GM21367 (cell line): Measurements from ENCODE around the gene LAMA2.
A peak's percentile ranks its signal among the peaks of the same experiment; 100 is the strongest.

Experiments
- ATAC-seq: cut with Tn5 transposase; IDR thresholded peaks from one replicate; pipeline ENCODE4 v1.9.1; 2021; ENCODE audit not compliant: unreplicated experiment

The LAMA2 gene

DNA sequence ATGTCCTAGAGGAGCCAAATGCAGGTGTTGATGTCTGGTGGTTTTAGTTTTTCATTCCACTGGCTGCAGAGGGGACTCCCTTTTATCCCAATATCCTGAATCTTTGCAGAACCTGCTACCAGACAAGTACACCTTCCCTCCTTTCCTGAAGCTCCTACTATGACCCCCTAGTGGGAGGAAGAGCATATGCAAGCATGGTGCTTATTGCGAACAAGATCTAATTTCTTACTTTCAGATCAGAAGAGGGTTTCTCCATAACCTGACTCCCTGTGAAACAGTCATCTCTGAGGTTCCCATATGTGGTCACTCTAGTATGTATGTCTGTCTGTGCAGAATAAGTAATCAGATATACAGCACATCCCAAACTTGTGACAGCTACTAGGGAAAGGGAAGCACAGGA is 549.8 kb downstream of the LAMA2 start:
- ATAC-seq, result no peak

DNA sequence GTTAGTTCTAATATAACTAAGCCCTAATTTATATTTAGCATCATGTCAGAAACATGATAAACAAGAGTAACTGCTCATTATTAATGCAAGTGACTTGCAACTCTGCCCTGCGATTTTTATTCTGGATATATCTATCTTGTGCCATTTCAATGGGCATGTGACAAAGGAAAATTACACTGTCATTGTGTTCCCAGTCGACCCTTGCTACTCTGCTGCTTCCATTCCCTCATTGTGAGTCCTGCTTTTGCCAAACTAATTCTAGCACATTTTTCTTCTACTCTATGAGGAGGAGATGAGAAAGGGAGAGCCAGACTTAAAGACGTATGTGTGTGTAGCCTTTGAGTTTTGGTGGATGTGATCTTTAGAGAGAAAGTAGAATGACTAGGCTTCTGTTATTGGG is 551.2 kb downstream of the LAMA2 start:
- no peak for ATAC-seq

DNA sequence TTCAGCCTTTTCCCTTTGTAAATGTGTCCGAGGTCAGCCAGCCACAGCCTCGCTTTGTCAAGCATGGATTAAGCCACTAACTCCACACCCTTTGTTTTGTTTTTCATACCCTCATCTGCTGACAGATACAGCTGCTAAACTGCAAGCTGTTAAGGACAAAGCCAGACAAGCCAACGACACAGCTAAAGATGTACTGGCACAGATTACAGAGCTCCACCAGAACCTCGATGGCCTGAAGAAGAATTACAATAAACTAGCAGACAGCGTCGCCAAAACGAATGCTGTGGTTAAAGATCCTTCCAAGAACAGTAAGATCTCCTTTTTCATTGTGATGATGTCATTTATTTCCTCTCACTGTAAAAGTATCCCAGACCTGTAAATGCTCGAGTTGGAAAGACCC is 557.8 kb downstream of the LAMA2 start:
- ATAC-seq, result no peak

DNA sequence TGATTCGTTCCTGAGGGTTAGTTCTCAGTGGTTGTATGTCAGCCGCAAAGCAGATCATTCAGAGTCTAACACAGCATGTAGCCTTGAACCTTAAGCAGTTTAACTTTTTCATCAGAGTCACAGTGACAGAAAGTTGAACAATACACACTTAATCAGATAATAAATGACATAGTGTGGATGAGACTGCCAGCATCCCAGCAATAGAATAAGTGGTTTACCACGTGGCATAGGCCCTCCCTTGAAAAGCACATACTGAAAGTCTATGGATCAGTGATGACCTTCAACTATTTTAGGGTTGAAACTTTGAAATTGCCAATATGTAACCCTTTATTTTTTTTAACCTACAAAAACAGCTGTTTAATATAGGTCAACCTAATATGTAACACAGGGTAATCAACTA is 561.7 kb downstream of the LAMA2 start:
- no peak for ATAC-seq

DNA sequence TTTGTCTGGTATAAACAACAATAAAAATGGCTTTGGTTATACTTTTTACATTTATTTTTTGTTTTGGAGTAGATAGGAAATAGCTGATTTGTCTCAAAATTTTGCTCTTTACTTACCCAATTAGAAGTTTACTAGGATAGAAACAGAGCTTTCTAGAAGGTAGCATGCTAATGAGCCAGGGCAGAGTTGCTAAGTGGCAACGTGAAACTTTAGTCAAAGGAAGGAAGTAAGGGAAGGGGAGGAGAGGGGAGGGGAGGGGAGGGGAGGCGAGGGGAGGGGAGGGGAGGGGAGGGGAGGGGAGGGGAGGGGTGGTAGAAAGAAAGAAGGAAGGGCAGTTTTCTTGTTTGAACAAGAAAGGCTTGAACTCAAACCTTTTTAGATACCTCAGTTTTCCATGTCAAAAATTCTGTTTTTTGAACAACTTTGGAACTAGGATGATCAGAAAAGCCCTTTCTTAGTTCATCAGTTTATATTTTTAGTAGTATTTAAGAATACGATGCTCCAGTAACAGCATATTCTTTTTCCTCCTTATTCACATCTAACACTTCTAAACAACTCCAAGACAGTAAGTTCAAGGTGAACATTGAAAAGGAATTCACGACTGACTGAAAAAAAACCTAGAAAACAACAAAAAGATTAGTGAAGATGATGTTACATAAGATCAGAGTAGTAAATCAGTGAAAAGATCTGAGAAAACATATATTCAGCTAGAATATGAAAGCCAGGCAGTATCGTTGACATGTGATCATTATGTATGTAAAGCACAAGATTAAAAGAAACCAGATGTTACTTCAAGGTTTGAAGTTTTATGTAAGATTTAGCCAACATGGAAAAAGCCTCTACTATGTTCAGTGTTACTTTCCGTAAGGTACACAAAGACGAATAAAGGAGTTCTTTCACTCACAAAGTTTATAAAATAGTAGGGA is 563.6 kb downstream of the LAMA2 start:
- ATAC-seq, result no peak

DNA sequence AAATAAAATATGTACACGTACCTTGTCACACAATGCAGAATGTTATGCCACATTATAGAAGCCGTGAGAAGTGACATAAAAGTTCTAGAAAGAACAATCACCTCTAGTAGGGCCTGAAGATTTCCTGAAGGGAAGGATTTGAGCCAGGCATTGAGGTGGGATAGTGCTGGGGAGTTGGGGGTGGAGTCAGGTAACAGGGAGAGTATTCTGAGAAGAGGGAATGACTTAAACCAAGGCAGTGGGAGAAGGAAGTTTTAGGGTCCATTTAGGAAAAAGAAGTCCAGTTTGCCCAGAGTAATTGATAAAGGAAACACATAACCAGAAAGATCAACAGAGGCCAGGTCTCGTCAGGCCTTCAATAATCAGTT is 564.2 kb downstream of the LAMA2 start:
- ATAC-seq, result no peak

DNA sequence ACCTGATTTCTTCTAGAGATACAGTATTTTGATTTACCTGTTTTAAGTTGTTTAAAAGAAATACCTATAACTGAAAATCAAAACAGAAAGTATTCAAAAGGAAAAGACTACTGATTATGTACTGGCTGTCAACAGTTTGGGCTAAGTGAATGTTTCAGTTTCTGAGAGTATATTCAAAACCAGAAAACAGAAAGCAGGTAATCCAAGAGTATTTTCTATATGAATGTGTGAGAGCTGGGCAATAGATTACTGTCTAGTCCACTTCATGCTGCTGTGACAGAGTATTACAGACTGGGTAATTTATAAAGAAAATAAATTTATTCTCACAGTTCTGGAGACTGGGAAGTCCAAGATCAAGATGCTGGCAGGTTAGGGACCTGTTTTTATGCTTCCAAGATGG is 566.0 kb downstream of the LAMA2 start:
- peak; percentile 100 for ATAC-seq

DNA sequence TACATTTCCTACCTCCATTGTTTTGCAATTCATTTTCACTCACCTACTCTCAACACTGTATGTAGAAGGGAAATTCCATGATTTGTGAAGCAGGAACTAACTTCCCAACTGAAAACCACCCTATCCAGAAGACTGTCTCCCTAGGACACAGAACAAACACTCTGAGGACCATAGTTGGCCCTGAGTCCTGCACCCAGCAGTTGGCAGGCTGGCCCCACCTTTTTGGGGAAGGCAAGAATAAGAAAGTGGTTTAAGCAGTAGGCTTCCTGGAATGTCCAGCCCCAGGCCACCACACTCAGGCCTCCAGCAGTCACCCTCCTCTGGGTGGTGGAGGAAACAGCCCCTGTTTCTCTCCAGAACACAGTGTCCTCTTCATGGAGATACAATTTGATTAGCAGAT is 568.2 kb downstream of the LAMA2 start:
- ATAC-seq, result no peak

DNA sequence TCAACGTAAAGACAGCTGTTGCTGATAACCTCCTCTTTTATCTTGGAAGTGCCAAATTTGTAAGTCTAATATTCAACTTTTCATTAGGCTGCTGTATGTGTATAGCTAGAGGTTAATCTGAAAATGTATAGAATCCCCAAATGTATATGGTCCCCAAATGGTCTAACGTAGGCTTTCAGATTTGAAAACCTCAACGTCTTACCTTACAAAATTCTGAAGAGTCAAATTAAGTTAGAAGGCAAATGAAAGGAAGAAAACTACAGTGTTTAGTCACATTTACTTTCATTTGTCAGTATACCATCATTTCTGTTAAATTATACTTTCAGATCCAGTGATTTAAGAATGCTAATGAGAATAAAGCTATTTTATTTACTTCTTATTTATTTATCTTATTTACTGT is 570.1 kb downstream of the LAMA2 start:
- no peak for ATAC-seq

DNA sequence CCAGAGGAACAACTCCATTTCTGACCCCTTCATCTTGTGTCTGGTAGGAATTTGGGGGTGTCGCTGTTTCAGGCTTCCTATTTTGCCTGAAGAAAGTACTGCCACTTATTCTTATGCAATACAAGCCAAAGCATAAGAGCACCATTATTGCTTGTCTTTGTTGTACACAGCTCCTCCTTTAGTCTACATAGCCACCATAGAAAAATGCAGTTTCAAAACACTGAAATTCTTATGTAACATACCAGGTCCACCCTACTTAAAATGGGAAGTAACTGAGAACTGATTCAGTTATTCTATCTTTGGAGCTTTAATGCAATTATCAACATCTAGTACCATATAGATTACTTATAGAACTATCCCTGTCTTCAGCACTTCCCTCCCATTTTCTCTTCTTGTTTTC is 571.5 kb downstream of the LAMA2 start:
- no peak for ATAC-seq

DNA sequence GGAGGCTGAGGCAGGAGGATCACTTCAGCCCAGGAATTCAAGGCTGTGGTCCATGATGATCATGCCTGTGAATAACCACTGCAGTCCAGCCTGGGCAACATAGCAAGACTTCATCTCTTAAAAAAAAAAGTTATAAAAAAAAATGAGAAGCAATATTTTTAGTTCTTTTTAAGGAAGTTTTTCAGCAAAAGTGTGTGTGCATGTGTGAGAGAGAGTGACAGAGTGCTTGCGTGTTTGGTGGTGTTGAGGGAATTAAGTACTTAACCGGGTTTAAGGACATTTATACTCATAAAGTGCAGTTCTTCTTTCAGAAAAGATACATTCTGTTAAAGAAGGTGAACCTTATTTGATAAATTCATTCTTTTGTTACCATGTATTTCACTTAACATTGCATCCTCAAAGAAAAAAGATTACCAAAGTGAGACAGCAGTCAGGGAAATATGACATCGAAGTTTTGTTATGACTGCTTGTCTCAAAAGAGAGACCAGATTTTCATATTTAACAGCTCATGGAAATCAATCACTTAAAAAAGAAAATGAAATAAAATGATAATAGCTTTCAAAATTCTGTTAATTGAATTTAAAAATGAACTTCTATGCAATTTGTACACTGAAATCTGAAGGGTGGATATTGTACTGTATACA is 572.3 kb downstream of the LAMA2 start:
- ATAC-seq, result no peak

DNA sequence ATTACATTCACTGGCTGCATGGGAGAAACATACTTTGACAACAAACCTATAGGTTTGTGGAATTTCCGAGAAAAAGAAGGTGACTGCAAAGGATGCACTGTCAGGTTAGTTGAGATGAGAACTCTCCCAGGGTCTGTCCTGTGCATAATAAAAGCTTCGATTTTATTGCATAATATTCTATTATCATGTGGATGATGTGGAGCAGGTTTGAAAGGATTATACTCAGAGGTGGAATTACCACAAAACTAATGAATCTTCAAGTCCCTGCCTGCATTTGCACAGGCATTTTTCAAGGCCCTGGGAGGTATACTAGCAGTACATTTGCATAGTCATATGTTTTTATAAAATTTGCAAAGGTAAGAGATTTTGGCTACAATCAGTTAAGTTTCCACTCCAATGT is 577.3 kb downstream of the LAMA2 start:
- ATAC-seq, result no peak

DNA sequence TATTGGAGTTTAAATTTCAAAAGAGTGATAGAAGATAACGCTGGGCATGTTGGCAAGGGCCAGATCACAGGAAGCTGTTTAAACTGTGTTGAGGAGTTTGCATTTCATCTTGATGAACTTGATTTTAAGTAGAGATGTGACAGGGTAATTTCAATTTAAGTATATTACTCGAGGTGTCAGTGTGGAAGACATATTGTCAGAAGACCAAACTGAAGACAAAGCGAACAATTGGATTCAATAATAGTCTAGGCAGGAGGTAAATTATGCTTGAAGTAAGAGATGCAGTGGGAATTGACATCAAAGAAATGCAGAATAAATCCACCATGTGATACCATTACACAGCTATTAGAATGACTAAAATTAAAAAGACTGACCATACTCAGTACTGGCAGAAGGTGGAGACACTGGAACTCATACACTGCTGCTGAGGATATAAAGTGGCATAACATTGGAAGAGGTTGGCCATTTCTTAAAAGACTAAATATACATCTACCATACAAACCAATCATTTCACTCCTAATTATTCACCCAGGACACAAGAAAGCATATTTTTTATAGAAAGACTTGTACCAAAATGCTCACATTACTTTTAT is 586.2 kb downstream of the LAMA2 start:
- ATAC-seq, result no peak

DNA sequence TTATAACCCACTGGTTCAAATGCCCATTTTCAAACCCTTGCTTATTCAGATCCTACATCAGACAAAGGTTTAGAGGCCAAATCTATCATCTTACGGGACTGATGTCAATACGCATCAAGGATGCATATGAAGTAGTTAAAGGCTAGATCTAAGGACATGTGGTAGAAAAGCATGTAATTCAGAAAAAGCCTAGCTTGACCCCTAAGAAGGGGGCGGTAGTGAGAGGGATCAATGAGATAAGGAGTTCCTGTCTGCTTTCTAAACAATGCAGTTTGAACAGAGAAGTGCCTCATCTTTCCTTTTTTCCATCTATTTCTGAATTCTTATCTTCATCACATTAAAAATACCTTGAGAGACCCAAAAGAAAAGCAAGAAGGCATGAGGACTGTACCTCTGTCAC is 589.3 kb downstream of the LAMA2 start:
- ATAC-seq, result no peak

DNA sequence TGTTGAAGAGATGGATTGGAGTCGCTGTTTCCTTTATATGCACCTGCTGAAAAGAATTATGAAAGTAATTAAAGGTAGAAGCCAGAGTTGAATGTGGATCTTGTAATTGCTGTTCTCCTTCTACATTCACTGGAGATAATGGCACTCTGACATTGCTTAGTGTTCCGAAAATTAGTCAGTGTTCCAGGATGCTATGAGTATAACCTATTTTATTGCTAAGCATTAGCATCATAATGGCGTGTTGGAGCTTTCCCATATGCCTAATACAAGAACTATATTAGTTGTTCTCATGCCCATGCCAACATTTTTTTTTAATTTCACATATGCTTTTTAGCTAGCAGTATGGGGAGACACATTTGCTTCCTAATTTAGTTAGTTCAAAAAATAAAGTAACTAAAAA is 590.6 kb downstream of the LAMA2 start:
- ATAC-seq, result no peak

DNA sequence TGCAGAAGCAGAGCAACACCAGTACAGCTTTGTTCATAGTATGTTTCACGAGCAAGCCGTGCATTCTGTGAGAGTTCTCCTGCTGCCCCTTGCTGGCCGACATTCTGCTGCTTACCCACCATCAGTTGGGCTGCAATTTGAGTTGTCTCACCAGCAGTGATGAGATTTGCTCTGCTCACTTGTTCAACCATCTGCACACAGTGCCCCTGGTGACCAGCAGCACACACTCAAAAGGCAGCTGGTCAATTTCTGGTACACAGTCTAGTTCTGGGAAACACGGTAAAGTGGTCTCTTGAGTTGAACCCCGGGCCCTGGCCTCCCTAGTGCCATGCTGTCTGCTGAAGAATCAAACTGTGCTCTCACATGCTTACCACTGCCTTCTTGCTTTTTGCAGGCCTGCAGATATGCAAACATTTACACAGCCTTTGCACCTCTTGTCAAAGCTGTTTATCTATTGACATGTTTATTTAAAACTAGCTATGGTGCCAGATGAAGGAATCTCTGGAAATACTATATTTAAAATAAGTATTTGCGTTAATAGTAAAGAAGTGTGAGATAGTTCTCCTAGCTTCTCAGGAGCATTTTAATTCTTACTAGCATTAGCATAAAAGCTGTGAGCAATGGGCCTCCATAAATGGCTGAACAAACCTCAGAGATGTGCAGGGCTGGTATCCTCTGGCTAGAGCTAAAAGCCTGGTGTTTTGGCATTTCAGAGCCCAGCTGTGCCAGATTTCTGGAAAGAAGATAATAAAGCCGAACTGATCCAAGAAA is 592.7 kb downstream of the LAMA2 start:
- ATAC-seq, result no peak

DNA sequence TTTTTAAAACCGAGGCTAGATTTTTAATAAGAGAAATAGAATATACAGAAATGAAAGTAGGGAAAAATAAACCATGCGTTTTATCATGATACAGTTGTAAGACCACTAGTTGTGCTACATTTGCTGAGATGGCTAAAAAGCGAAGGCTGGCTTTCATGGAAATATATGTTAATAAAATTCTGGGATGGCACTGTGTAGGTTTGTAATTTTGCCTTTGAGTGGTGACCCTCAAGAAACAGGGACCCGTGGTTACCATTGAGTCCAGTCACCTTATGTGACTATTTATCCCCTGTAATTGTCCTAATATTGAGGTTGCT is 593.3 kb downstream of the LAMA2 start:
- ATAC-seq, result no peak

DNA sequence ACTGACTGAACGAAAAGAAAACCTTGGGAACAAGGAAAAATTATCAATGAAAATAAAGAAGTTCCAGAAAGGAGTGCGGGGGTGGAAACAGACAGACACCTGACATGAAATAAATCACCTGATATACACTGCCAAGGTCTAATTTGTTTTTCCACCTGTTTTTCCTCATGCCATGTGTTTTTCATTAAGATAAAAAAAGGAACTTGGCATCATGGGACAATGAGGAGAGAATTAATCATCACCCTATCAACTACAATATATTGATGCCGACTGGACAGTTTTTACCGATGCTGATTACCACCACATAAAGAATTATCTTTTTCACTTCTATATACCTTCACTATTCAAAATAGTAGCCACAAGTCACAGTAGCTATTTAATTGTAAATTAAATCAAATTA is 593.9 kb downstream of the LAMA2 start:
- ATAC-seq, result no peak

DNA sequence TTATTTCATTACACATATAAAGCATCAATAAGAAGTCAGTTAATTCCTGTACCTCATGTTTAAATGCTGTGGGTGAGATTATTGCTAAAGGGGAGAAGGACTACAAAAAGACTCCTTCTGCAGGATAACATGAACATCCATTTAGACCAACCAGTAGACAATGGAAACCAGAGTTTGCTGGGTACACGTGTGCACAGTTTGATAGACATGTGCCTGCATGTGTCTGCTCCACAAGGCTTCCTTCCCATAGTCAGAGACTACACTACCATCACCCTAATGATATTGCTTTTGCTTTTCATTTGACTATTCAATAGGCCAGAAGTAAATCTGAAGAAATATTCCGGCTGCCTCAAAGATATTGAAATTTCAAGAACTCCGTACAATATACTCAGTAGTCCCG is 595.4 kb downstream of the LAMA2 start:
- ATAC-seq, result no peak

DNA sequence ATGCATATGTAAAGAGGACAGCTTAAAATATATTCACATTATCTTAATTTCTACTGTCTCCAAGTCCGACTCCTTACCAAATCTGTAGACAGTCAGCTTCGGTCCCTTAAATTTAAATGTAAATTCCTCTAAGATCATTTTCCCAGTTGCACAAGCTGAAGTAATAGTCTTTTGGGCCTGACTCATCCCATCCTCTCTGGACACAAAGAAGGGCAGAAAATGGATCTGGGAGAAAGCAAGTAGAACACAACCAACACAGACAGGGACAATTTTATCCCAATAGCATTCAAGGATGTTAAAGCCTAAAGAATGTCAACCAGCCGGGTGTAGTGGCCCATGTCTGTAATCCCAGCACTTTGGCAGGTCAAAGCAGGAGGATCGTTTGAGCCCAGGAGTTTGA is 598.8 kb downstream of the LAMA2 start:
- ATAC-seq, result no peak

DNA sequence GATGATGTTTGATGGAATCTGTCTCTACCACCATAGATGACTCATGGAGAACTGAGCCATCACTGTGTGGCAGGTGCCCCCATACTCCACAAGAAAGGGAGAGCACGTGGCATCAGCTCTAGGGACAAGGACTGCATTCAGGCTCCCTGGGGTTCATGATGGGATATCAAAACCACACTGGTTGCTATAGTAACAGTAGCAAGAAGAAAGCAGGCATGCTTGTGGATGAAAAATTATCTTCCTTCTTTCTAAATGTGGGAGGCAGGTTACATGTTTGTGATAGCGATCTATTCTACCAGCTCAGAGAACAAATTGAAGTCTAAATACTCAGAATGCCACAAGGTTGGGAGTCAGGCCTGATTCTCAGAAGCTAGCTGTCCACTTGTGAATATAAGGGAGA is 602.8 kb downstream of the LAMA2 start:
- no peak for ATAC-seq

DNA sequence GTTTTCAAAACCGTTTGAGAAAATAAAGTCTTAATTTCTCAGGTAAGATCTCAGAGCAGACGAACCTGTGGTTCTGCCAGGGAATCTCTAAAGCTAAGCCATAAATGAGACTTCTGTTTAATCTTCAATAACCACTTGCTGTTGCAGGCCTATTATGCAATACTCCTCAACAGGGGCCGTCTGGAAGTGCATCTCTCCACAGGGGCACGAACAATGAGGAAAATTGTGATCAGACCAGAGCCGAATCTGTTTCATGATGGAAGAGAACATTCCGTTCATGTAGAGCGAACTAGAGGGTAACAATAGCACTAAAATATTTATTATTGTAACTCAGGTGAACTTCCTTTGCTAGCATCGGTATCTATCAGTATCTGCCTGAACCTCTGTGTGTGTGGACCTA is 603.4 kb downstream of the LAMA2 start:
- no peak for ATAC-seq
